Stimulated activated CD4-positive, alpha-beta T cell treated with anti-CD3 and anti-CD28 coated beads, Interleukin-2, amount 100 ng/mL, for 4 hours (primary cell): Measurements from ENCODE around the gene RBBP8NL.

Experiments
- DNase-seq: peaks from one replicate; pipeline ENCODE4 v3.0.0-alpha.2; 2020; ENCODE audit warnings: low read depth

Gene RBBP8NL, protein sequence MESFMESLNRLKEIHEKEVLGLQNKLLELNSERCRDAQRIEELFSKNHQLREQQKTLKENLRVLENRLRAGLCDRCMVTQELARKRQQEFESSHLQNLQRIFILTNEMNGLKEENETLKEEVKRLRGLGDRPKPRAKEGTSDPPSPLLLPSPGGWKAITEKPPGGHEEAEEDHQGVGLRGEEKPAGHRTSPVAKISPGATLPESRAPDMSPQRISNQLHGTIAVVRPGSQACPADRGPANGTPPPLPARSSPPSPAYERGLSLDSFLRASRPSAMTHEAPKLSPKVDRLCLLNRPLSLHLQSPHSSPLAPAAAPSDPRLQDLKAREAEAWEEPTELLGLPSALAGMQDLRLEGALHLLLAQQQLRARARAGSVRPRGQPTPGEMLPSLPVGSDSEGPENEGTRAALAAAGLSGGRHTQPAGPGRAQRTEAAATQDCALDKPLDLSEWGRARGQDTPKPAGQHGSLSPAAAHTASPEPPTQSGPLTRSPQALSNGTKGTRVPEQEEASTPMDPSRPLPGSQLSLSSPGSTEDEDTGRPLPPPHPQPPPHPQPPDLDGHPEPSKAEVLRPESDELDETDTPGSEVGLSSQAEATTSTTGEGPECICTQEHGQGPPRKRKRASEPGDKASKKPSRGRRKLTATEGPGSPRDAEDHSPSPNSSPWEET

DNA sequence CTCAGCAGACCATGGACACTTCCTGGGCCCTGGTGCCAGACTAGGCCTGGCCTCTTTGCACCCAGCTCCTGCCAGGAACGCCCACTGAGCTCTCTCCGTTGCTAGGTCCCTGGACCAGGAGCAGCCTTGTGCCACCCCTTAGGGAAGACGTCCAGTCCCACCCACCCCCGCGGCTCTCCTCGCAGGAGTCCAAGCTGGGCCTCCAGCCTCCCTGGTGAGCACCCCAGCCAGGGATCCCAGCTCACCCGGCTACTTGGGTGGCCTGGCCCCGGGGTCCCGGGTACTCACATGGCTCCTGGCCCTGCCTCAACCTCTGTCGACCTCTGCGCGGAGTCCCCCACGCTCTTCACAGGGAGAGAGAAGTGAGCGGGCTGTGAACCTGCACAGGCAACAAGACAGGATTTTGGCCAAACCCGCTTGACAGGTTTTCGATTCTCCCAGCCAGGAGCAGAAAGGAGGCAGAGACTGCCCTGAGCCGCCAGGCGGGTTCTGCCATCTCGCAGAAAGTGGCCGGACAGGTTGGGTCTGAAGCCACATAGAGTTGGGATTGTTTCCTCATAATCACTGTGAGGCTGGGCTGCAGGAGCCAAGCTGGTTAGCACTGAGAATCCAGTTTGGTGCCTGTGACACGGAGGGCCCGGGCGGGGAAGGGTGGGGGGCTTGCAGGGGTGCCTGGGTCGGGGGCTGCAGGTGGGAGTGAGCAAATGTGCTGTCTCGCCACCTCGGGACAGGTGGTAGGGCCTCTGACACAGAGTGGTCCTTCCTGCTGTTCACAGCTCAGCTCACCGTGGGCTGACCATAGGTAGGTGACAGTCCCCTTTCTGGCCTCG, at the start of gene RBBP8NL:
Gene RBBP8NL (minus strand): TSS at position 368 of the 830 bp plus-strand sequence. CDS start 7,892 bp downstream, outside the sequence.
- DNase-seq: no peak

DNA sequence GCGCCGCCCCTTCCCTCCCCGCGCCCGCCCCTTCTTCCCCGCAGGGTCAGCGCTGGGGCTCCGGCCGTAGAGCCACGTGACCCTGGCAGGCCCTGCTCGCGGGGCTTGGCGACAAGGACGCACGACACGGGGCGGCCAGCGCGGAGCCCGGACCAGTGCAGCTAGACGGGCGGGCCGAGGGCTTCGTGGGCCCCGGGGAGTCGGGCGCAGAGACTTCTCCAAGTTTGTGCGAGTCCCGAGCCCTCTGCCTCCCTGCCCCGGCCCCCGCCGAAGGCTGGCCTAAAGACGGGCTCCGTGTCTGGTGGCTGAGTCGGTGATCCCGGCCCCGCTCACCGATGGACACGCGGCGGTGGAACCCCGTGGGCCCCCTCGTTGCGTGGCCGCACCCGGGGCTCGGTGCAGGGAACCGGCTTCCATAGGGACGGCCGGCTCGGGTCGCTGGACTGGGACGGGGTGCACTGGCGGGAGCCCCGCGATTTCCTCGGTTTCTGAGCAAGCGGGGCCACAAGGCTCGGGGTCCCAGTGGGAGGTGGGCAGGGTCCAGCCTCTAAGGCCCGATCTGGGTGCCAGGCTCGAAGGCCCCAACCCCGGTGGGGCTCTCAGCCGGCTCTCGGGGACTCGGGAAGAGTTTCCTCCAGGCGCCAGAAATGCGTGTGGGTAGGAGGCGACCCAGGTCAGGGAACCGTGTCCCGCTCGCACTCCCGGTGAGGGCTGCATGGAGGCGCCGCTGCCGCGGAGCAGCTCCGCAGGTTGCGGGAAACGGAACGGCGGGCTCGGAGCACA, 48.9 kb upstream of the RBBP8NL start:
- no peak for DNase-seq

DNA sequence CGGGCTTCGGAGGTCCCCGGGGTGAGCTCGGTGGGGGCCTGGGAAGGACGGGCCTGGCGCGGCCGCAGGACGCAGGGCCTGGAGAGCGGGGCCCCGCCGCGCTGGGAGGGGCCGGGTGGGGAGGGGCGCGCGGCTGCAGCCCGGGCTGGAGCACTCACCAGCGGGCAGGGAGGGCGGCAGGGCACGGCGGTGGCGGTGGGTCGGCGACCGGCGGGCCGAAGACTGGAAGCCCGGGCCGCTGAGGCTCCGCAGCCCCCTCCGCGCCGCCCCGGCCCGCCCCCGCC, 48.4 kb upstream of the RBBP8NL start, which contains the start of gene GATA5:
Gene GATA5 (minus strand): TSS at position 224 of the 284 bp plus-strand sequence. CDS start 474 bp downstream, outside the sequence.
- no peak for DNase-seq

DNA sequence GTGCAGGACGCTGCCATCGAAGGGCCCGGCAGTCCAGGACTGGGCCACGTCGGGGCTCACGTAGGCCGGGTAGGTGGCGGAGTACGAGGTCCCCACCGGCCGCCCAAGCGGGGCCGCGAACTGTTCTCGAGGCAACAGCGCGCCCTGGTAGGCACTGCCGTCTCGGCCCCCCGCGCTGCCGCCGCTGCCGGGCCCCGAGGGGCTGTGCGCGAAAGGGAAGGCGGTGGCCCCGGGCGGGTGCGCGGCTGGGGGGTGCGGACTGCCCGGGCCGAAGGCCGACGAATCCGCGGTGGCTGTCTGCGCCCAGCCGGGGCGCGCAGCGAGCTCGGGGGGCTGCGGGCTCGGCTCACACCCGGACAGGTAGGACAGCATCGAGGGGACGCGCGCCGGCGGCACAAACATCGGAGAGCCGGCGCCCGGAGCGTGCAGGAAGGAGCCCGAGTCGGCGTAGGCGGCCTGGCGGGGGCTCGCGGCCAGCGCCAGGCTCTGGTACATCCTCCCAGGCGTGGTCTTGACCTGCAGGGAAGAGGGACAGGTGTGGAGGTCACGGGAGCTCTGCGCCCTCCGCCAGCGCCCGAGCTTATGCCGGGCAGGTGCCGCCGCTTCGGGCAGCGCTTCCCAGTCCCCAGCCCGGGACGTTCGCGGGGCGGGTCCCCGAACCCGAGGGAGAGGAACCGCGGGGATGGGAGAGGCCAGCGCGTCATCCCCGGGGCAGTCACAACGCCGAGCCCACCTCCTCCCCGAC, 47.9 kb upstream of the RBBP8NL start:
- no peak for DNase-seq

DNA sequence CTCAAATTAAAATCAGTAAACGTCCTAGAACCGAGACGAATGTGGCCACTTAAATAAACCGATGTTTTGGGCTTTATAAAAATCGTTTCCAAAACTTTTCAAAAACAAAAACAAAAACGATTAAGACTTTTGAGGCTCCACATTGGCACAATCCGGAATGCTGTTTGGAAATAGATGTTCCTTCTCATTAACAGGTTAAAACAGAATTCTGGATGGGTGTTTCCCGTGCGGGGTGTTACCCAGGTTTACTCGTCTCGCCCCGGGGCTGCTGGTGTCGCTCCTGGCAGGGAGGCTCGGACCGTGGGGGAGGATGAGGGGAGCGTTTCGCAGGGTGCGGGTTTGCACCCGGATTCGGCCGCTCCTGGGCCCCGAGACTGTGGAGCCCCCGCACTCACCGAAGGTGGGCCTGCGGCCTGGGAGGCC, 47.3 kb upstream of the RBBP8NL start:
- no peak for DNase-seq

DNA sequence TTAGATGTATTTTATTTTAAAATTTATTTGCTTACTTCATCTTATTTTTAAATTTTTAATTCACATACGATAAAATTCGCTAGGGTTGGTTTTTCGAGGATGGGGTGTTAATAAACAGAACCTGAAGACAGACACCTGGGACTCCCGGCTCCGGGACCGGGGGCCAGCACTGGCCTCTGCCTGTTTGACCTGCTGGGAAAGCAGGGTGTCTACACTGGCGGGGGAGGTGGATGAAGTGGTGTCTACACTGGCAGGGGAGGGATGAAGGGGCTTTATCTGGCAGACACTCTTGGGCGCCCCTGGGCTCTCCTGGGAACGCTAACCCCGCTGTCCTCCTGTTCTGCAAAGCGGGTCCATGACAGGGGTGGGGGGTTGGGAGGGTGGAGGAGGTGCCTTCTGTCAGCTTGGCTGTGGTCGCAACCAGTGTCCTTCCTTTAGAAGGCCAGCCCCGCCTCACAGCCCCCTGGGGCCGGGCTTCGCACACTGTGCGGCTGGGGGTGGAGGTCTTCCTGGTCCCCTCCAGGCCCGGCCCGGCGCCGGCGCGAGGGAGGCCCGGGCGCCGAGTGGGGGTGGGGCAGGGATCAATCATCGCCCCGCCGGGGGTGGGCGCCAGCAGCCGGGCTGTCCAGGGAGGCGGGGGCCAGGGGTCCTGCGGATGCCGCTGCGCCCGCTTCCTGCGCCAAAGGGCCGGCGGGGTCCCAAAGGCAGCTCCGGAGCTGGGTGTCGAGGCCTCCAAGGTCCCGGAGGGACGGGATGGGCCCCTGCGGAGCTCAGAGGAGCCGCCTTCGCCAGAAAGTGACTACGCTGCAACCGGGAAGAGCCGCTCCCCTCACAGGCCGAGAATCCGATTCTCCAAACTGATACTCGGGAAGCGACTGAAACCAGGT, 46.6 kb upstream of the RBBP8NL start:
- no peak for DNase-seq

DNA sequence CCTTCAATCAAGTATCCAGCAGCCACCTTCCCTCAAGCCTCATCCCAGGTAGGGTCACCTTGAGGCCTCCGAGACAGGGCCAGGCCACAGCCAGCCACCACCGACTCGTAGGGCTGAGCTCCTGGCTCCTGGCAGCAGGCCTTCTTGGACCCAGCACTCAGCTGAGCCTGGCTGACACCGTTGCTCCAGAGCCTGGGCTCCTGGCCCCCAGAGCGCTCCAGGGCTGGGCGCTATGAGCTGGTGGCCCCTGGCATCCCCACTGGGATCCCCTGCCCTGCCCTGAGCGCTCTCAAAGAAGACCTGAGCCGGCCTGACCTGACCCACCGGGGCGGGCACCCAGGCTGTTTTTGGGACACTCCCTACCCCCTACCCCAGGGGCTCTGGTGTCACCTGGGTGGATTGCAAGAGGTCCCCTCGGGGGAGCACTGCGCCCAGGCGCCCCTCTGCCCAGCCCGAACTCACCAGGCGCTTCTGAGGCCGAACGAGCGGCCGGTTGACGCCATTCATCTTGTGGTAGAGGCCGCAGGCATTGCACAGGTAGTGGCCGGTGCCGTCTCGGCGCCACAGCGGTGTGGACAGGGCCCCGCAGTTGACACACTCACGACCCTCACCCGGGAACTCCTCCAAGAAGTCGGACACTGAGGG, 45.7 kb upstream of the RBBP8NL start:
- DNase-seq: no peak

DNA sequence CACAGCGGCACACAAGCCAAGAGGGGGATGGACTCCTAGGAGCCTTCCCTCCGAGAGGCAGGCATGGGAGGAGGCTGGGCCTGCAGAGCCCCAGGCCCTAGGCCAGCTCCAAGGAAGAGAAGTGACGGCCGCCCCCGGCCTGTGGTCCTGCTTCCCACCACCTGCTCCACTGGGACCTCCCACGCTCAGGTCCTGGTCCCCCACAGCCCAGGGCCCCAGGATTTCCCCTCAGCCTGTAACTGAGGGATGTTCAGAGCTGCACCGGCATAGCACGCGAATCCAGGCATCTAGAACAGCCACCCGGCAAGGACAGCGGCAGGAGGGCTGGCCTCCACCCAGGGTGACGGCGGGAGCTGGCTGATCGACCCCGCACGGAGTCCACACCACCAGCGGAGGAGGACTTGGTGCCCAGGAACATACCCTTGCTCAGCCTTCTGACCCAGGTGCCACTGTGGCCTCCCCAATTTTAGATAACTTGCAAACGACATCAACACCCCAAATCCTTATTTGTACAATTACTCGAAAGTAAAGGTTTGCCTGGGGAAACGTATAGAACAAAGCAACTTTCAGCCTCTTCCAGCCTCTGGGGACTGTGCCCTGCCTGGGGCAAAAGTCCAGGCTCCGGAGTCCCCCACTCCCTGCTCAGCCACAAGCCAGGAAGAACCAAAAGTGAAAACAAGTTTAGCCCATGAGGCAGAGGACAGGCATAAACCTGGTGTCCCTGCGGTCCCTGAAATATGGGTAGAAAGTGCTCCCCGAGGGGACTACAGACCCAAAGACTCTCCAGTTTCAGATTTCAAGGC, 45.0 kb upstream of the RBBP8NL start:
- no peak for DNase-seq

DNA sequence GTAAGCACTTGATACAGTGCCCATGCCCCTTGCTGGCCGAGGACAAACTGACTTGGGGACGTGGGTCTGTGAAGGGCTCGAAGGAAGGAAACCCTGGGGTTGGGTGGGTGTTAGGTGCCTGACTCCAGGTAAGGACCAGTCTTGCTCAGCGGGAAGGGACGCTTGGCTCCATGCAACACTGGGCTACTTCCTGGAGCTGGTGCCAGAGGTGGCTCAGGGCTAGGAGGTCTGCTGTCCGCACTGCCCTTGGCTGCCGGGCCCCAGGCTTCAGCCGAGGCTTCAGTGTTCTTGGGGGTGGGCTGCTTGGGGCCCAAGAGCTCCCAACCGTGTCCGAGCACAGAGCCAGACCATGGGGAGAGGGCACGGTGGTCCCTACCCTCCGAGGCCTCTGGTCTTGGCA, 43.1 kb upstream of the RBBP8NL start:
- no peak for DNase-seq

DNA sequence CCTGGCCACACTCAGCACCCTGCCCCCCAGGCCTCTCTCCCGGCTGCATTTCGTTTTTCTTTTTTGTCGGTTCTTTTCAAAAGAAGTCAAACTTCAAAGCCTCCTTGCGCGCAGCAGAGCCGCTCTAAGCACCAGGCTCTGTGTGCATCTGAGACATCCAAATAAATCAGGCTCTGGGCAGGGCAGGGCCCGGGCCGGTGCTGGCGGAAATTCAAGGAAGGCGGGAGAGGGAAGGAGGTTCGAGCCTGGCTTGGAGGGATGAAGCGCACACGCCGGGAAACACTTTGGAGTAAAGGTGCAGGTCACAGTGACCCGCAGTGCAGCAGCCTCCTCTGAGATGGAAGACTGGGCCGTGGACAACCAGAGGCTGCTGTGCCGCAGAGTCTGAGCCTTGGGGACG, 42.7 kb upstream of the RBBP8NL start:
- DNase-seq: no peak

DNA sequence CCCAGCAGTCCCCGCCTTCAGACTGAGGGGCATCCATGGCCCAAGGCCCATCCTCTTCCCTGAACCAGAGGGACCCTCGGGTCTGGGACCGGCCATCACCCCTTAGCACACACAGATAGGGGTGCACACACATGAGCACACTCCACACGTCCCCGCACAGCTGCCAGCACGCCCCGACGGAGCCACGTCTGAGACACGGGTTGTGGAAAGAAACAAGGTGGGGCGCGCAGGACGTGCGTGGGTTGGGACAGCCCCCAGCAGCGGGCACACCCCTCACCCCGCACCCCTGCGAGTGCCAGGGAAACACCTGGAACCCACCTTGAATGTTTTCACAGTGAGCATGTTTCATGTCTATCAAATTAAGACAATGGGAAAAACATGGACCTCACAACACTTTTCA, 42.0 kb upstream of the RBBP8NL start:
- DNase-seq: no peak

DNA sequence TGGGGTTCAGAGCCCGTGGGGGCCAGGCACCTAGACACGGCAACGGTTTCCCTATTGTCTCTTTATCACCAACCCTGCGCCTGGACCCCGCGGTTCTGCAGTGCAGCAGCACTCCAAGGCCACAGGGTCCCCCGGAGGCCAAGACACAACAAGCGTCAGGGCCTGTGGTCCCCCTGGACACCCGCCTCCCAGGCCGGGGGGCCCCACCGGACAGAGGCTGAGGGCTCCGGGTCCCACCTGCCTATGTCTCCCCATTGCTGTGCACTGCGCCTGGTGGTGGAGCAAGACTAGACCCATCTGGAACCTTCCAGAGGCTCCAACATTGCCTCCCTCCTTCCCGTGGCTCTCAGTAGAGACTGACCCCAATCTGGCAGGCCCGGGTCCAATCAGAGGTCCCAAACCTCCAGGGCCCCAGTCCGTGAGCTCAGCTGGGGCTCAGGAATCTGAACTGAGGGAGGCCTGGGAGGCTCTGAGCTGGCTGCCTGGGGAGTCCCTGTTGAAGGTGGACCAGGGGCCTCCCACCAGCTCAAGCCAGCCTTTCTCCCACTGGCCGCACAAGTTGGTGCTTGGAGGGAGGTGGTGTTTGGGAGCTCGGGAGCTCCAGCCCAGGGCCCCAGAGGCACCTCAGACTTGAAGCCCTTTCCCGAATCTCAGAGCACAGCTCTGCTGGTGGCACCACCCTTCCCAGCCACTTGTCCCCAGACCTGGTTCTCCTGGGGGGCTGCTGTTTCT, 39.6 kb upstream of the RBBP8NL start:
- no peak for DNase-seq

DNA sequence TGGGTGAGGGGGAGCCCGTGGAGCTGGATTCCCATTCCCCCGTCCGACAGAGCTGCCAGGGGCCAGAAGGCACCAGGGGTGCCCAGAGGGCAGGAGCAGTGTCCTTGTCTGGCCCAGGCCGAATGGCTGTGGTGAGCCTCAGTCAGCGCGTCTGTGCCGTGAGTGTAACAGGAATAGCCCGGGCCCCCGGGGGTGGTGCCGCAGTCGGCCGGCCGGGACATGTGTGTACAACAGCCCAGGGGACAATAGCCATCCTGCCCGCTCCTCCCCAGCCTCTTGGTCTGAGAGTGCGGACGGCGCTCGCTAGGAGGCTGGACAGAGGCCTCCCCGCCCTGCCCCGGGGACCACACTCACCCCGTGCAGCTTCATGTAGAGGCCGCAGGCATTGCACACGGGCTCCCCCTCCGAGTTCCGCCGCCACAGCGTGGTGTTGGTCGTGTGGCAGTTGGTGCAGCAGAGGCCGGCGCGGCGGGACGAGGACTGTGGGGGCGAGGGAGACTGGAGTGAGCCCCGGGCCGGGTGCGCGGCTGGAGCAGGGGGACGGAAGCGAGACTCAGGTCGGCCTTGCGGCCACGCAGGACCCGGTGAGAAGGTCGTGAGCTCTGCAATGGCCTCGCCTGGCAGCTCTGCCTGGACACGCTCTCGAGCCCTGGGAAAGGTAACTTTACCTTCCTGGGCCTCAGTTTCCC, 38.9 kb upstream of the RBBP8NL start:
- no peak for DNase-seq

DNA sequence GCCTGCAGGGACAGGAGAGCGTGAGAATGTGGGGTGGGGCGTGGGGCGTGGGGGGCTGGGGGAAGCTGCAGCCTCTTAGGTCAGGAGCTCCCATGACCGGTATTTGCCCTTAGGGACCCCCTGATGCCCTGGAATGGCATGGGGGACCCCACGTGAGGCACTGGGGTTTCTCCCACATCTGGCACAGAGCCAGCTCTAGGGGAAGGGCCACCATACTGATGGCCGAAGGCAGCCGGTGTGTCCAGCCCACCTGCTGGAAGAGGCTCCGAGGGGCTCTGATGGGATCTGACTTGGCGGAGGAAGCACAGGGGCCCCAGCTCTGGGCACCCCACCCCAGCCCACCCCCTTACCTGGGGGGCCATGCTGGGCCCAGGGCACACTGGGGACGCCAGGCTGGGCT, 37.7 kb upstream of the RBBP8NL start:
- no peak for DNase-seq

DNA sequence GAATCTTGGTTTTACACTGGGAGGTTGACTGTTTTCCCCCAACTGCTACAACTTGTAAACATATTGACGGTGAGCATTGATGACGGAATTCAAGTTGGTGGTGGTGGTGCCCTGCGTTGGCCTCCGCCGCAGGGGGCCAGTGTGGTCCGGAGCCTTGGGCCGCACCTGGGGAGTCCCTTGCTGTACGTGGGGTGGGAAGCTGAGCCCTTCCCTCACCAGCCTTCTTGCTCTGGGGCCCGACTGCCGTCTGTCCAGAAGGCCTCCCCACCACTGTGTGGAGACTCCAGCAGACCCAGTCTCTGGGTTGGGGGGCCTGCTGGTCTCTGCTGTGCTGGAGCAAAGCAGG, 37.1 kb upstream of the RBBP8NL start:
- DNase-seq: no peak

DNA sequence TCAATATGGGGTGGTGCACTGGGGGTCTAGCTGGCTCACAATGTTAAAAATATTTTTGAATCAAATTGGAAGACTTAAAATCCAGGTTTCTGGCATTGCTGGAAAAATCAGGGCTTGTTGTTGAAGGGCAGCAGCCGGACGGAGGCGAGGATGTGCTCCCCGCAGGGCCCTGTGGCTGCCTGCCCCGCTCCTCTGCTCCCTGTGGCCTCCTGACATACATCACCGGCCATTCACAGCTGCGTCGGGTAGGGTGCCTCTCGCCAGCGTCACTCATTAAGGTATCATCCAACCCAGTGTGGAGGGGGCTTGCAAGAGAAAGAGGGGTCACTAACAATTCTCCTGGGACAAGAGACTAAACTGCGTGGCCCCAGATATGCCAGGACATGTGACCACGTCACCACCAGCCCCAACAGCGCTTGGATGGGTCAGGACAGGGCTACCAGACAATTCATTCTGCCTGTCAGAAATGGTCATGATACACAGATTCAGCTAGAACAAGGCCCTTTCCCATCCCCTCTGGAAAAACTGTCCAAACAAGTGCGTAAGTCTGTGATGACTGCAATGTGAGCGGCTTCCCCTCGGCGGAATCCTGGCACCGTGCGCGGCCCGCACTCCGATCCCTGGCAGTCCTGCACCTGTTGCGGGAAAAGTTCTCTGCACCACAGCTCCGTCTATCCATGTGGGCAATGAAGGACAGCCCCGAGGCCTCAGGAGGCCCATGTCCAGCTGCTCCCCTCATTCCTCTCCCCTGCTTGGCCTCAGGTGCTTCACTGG, 36.5 kb upstream of the RBBP8NL start:
- no peak for DNase-seq
